Measurements from ENCODE around the gene METTL4. TPM values are rescaled to one million over a fixed set of nuclear protein-coding genes. Genes with fewer than 3 reads are reported as not detected.

The METTL4 gene
- total and polyA plus RNA-seq, 9 of the 15 experiments (the other 6 are each of a cell fraction or from before 2014, with no cell fraction given) = 7.9 to 32.8 (median 22.1) TPM

GRCh38 chr18:2571200-2572170, at the start of gene METTL4, which contains the start of gene NDC80 (continued):
- no peak for TF ChIP-seq MBD1 (CRISPR knock-in tag; IDR thresholded peaks at IDR 0.05)
- peak; percentile 63 for TF ChIP-seq POLR2B (IDR thresholded peaks at IDR 0.05; ENCODE audit: low read depth, partially characterized antibody)
- no peak for TF ChIP-seq CEBPB (tag; IDR thresholded peaks at IDR 0.05)
- TF ChIP-seq THAP12 (CRISPR knock-in tag; IDR thresholded peaks at IDR 0.05) = peak; percentile 78; the same call in 1 of the 2 replicates
- peak; percentile 92 for TF ChIP-seq SP1 (CRISPR knock-in tag; IDR thresholded peaks at IDR 0.05)
- peak; percentile 99 for TF ChIP-seq KHSRP (IDR thresholded peaks at IDR 0.05)
- peak; percentile 69; the same call in 1 of the 2 replicates for TF ChIP-seq CTBP1 (IDR thresholded peaks at IDR 0.05; ENCODE audit: borderline replicate concordance)
- TF ChIP-seq E2F1 (CRISPR knock-in tag; IDR thresholded peaks at IDR 0.05) = peak; percentile 99
- no peak for TF ChIP-seq MEIS2 (IDR thresholded peaks at IDR 0.05; ENCODE audit: partially characterized antibody)
- TF ChIP-seq RFX1 (IDR thresholded peaks at IDR 0.05) = no peak
- TF ChIP-seq NR2C2 (CRISPR knock-in tag; IDR thresholded peaks at IDR 0.05) = peak; percentile 90
- TF ChIP-seq NR2C2 (tag; IDR thresholded peaks at IDR 0.05) = peak; percentile 86
- peak; percentile 78 for TF ChIP-seq POLR2H (tag; IDR thresholded peaks at IDR 0.05; ENCODE audit: low read depth)
- peak; percentile 15; the same call in 1 of the 2 replicates for TF ChIP-seq SOX6 (IDR thresholded peaks at IDR 0.05)
- TF ChIP-seq HNRNPLL (IDR thresholded peaks at IDR 0.05; ENCODE audit: low read depth, low read length, poor library complexity, severe bottlenecking) = peak; percentile 69
- TF ChIP-seq KDM5B (IDR thresholded peaks at IDR 0.05; ENCODE audit: insufficient replicate concordance, low read depth, low read length) = peak; percentile 81
- TF ChIP-seq ZNF586 (CRISPR knock-in tag; conservative IDR thresholded peaks at IDR 0.05) = no peak
- TF ChIP-seq NKRF (IDR thresholded peaks at IDR 0.05; ENCODE audit: borderline replicate concordance) = peak; percentile 79
- TF ChIP-seq CBX8 (IDR thresholded peaks at IDR 0.05; ENCODE audit: borderline replicate concordance, extremely low read depth, low read depth, low read length, poor library complexity, severe bottlenecking) = no peak

All from K562 (cell line).